Panc1 (cell line): ENCODE measurements around the gene CEP41.

ENCODE experiments used
- CTCF ChIP-seq: fragments of 450-650 bp; IDR thresholded peaks from 2 replicates; pipeline ENCODE4 v1.5.1; 2017; ENCODE audit warnings: mild to moderate bottlenecking
- POLR2AphosphoS5 ChIP-seq: IDR thresholded peaks from 2 replicates; pipeline ENCODE4 v1.6.1; 2012; ENCODE audit warnings: mild to moderate bottlenecking, low read depth, low read length, moderate library complexity
- REST ChIP-seq, 2 experiments: IDR thresholded peaks; 2 replicates each; pipeline ENCODE4 v1.6.1; 2011 to 2012; ENCODE audit warnings: low read depth in 2 of 2, control low read depth in 1 of 2, low read length in 1 of 2, mild to moderate bottlenecking in 1 of 2, moderate library complexity in 1 of 2; ENCODE audit not compliant: insufficient read depth in 1 of 2

DNA sequence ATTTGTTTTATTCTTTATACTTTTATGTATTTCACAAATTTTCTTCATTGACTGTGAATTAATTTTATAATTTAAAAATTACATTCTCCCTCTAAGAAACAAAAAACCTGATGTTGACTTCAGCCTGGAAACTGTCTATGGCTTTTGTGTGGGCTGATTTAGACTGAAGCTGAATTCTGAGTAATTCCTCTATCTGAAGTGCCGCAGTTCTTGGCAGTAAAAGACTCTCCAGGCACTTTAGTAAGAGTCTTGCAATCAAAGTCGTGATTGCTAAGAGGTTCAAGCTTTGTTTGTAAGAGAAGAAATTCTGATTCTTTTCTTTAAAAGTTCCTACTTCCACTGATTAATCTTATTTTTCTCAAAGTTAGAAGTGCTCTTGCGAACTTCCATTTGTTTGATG is 3.4 kb upstream of the CEP41 start:
- TF ChIP-seq CTCF (no peak), REST (IDR thresholded peaks at IDR 0.05; ENCODE audit: insufficient read depth in 1 of 2, low read depth in 2 of 2, low read length in 1 of 2) (no peak), POLR2AphosphoS5 (no peak)
